Transverse colon (tissue), 4 donors: ENCODE results near the gene STRA6.

Experiments
- EP300 ChIP-seq: sonication (generic); formaldehyde crosslinking; IDR thresholded peaks from one replicate; pipeline ENCODE4 v1.6.1; 2017; ENCODE audit warnings: antibody characterized with exemption, low read depth
- POLR2A ChIP-seq: fragments of 450-650 bp; IDR thresholded peaks from one replicate; pipeline ENCODE4 v1.6.1; 2016; ENCODE audit warnings: antibody characterized with exemption, mild to moderate bottlenecking, moderate library complexity
- POLR2AphosphoS5 ChIP-seq, 3 donors: sonication (generic); formaldehyde crosslinking; IDR thresholded peaks; one replicate each; pipeline ENCODE4 v1.6.1; 2016; ENCODE audit warnings: antibody characterized with exemption in 3 of 3
- TF ChIP-seq, protein P1 (sequence below), 5 experiments: fragments of 200-600 bp in 3 of 5; fragments of 450-650 bp in 2 of 5; sonication (generic) in 3 of 5; IDR thresholded peaks; 1 replicate in 2 of 5; 2 replicates in 3 of 5; pipeline ENCODE4 v1.5.1; 2016 to 2017; ENCODE audit warnings: antibody characterized with exemption in 5 of 5, inconsistent platforms in 3 of 5, mild to moderate bottlenecking in 2 of 5, moderate library complexity in 1 of 5

GRCh38 chr15:74252291-74252690 is 49.7 kb upstream of the STRA6 start:
- TF ChIP-seq, protein P1, sequence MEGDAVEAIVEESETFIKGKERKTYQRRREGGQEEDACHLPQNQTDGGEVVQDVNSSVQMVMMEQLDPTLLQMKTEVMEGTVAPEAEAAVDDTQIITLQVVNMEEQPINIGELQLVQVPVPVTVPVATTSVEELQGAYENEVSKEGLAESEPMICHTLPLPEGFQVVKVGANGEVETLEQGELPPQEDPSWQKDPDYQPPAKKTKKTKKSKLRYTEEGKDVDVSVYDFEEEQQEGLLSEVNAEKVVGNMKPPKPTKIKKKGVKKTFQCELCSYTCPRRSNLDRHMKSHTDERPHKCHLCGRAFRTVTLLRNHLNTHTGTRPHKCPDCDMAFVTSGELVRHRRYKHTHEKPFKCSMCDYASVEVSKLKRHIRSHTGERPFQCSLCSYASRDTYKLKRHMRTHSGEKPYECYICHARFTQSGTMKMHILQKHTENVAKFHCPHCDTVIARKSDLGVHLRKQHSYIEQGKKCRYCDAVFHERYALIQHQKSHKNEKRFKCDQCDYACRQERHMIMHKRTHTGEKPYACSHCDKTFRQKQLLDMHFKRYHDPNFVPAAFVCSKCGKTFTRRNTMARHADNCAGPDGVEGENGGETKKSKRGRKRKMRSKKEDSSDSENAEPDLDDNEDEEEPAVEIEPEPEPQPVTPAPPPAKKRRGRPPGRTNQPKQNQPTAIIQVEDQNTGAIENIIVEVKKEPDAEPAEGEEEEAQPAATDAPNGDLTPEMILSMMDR (IDR thresholded peaks at IDR 0.05): no peak
- TF ChIP-seq POLR2A (no peak), POLR2AphosphoS5 (IDR thresholded peaks at IDR 0.05) (no peak), EP300 (no peak)
